GM21367 (cell line): ENCODE results near the gene TRAPPC12.
A peak's percentile ranks its signal among the peaks of the same experiment; 100 is the strongest.
"Not testable (repeated sequence)": the region's sequence is repeated elsewhere in the genome, so short reads cannot be mapped to it uniquely, and the experiment has no call there.

Source experiments
- ATAC-seq: cut with Tn5 transposase; IDR thresholded peaks from one replicate; pipeline ENCODE4 v1.9.1; 2021; ENCODE audit not compliant: unreplicated experiment

TRAPPC12 gene

GRCh38 chr2:3368261-3368722 is 11.2 kb upstream of the TRAPPC12 start:
- no peak for ATAC-seq

GRCh38 chr2:3369340-3370181 is 9.9 kb upstream of the TRAPPC12 start:
- ATAC-seq = not testable (repeated sequence)

- ATAC-seq = no peak
Observed at GRCh38 chr2:3376821-3377220, 2.7 kb upstream of the TRAPPC12 start.

GRCh38 chr2:3377279-3377611 is 2.2 kb upstream of the TRAPPC12 start:
- ATAC-seq = peak; percentile 13

- peak; percentile 81 for ATAC-seq
Observed at GRCh38 chr2:3377612-3378432, 1.7 kb upstream of the TRAPPC12 start, which contains the start of gene EIPR1. Gene EIPR1, minus strand, starts transcription at chr2:3377818. Its CDS starts 129 bp downstream, at chr2:3377689.

- no peak for ATAC-seq
Observed at GRCh38 chr2:3379339-3379646, 201 bp upstream of the TRAPPC12 start.

- ATAC-seq = no peak
Observed at GRCh38 chr2:3386448-3386958, 7.0 kb downstream of the TRAPPC12 start.

- no peak for ATAC-seq
Observed at GRCh38 chr2:3387011-3387410, 7.5 kb downstream of the TRAPPC12 start.

GRCh38 chr2:3387644-3388411 is 8.3 kb downstream of the TRAPPC12 start:
- ATAC-seq = no peak

- ATAC-seq = no peak
Observed at GRCh38 chr2:3388412-3388738, 8.9 kb downstream of the TRAPPC12 start.

GRCh38 chr2:3389193-3389592 is 9.7 kb downstream of the TRAPPC12 start:
- no peak for ATAC-seq

- no peak for ATAC-seq
Observed at GRCh38 chr2:3390041-3390440, 10.5 kb downstream of the TRAPPC12 start.

- ATAC-seq = no peak
Observed at GRCh38 chr2:3392216-3392615, 12.7 kb downstream of the TRAPPC12 start.

- ATAC-seq = no peak
Observed at GRCh38 chr2:3396920-3397559, 17.5 kb downstream of the TRAPPC12 start.

- ATAC-seq = no peak
Observed at GRCh38 chr2:3398857-3399256, 19.4 kb downstream of the TRAPPC12 start.

GRCh38 chr2:3399381-3399780 is 19.9 kb downstream of the TRAPPC12 start:
- ATAC-seq = no peak

GRCh38 chr2:3399829-3400228 is 20.3 kb downstream of the TRAPPC12 start:
- ATAC-seq = no peak

- peak; percentile 99 for ATAC-seq
Observed at GRCh38 chr2:3403587-3404334, 24.3 kb downstream of the TRAPPC12 start.

GRCh38 chr2:3404349-3404894 is 24.9 kb downstream of the TRAPPC12 start:
- no peak for ATAC-seq

GRCh38 chr2:3405307-3405706 is 25.8 kb downstream of the TRAPPC12 start:
- no peak for ATAC-seq
